Measurements from ENCODE around the gene ARID1B. TPM values are rescaled to one million over a fixed set of nuclear protein-coding genes. Genes with fewer than 3 reads are reported as not detected.

Gene ARID1B
- total RNA-seq, 1 donor from 2014 or later, result 46.4 TPM

DNA sequence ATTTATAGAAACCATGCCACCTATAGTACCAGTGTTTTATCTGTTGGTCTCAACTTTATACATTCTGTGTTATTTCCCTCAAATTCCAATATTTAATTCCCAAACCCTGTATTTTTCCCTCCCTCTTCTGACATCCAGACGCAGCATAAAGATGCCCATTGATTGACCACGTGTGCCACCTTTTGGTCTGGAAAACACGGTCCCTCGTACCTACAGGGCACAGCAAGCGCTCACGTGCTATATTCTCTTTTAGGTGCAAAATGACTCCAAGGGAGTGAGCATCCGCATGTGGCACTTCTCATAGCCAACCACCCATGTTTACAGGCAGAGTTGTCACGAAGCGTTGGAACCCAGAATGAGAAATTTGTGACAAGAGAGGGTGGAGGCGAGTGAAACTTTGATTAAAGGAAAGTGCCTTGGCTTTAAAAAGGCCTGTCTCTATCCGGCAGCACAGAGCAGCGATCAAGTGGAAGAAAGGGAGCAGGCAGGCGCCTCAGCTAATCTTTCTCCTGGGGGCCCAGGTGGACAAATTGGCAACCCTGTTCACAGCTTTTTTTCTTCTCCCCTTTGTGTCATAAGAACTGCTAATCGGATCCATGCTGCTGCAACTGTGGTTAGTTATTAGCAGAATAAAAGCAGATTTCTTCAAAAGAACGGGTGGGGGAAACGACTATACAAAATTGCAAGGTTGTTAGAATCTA is 320.2 kb downstream of the ARID1B start:
- ATAC-seq, result no peak

GRCh38 chr6:157098999-157099398 is 321.8 kb downstream of the ARID1B start:
- no peak for ATAC-seq
- intact Hi-C loops (cut with DNase I), result no loop called here
- DNase-seq (ENCODE audit: missing footprints), result no peak

More for the DNA sequence above, 320.2 kb downstream of the ARID1B start:
- intact Hi-C loops (cut with DNase I), result no loop called here
- DNase-seq (ENCODE audit: missing footprints), result no peak

- ATAC-seq (peak; percentile 48), DNase-seq (ENCODE audit: missing footprints) (no peak)
- intact Hi-C loops (cut with DNase I), result no loop called here
Measured at GRCh38 chr6:157099912-157100593, 322.9 kb downstream of the ARID1B start.

- no peak for ATAC-seq
- intact Hi-C loops (cut with DNase I), result no loop called here
- no peak for DNase-seq (ENCODE audit: missing footprints)
Measured at GRCh38 chr6:157101166-157101565, 324.0 kb downstream of the ARID1B start.

DNA sequence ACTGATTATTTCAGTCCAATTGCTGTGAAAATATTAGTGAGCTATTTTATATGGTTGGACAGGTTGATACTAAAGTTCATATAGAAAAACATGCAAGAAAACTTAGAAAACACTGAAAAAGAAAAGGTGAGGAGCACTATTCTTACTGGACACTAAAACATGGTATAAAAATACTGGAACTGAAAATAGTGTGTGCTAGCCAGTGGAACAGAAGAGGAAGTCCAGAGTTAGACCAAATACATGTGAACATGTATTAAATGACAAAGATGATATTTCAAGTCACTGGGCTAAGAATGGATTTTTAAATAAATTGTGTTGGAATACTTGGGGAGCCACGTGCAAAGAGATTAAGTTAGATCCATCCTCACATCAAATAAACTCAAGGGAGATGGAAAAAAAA is 327.6 kb downstream of the ARID1B start:
- DNase-seq (ENCODE audit: missing footprints) (no peak), ATAC-seq (no peak)
- intact Hi-C loops (cut with DNase I), result no loop called here

GRCh38 chr6:157106487-157106886 is 329.3 kb downstream of the ARID1B start:
- DNase-seq (ENCODE audit: missing footprints), result no peak
- ATAC-seq, result no peak
- intact Hi-C loops (cut with DNase I), result no loop called here

- intact Hi-C loops (cut with DNase I), result no loop called here
- ATAC-seq (no peak), DNase-seq (ENCODE audit: missing footprints) (no peak)
Measured at GRCh38 chr6:157107571-157107914, 330.4 kb downstream of the ARID1B start.

DNA sequence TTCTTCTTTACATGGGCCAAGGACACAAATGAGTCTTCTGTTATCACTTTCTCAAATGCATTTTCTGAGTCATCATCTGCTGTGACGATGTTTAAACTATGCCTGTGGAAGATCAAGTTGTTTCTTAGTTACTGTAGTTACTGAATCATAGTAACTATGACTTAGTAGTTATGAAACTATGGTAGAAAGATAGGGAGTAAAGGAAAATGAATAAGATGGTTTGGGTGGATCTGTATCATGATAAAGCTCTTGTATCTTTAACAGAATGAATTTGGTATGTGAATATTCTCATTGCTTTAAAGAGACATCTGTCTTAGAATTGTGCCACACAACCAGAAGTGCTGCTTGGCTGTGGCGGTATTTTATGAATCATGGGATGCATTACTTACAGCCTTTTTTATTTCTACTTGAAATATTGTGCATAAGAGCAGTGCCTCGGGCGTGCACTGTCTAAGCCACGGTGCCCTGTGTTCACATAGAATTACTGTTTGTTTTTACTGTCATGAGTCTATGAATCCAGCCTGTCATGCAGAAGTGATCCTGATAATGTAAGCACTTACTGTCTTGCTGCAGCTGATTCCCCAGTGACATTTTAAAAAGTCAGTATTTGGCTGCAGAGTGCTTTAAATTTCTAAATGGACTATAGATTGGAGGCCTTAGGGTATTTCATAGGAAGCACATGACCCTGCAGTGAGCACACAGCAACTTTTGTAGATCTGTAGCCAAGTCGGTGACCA is 330.9 kb downstream of the ARID1B start:
- intact Hi-C loops (cut with DNase I), result no loop called here
- DNase-seq (ENCODE audit: missing footprints) (no peak), ATAC-seq (peak; percentile 53)

GRCh38 chr6:157108923-157109322 is 331.7 kb downstream of the ARID1B start:
- DNase-seq (ENCODE audit: missing footprints), result no peak
- intact Hi-C loops (cut with DNase I), result no loop called here
- ATAC-seq, result no peak

DNA sequence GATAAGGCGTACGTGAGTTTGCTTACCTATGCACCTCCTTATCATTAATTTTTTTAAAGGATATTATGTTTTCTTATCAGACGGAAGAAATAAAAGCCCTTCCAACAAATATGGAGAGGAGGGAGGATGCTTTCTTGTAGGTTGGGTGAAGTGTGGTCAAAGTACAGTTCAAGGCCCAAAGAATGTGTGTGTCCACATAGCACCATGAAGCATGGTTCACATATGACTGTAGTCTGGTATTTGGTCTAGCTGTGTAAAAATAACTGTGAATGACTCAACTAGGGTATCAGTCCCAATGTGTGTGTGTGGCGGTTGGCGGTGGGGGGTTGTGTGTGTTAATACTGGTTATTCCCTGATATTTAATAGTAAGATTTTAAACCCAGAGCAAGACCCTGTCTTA is 333.4 kb downstream of the ARID1B start:
- intact Hi-C loops (cut with DNase I), result no loop called here
- DNase-seq (ENCODE audit: missing footprints), result no peak
- ATAC-seq, result no peak

GRCh38 chr6:157113389-157113788 is 336.2 kb downstream of the ARID1B start:
- DNase-seq (ENCODE audit: missing footprints), result no peak
- intact Hi-C loops (cut with DNase I), result no loop called here
- no peak for ATAC-seq

- DNase-seq (ENCODE audit: missing footprints), result no peak
- intact Hi-C loops (cut with DNase I), result no loop called here
- no peak for ATAC-seq
Measured at GRCh38 chr6:157116426-157116825, 339.2 kb downstream of the ARID1B start.

DNA sequence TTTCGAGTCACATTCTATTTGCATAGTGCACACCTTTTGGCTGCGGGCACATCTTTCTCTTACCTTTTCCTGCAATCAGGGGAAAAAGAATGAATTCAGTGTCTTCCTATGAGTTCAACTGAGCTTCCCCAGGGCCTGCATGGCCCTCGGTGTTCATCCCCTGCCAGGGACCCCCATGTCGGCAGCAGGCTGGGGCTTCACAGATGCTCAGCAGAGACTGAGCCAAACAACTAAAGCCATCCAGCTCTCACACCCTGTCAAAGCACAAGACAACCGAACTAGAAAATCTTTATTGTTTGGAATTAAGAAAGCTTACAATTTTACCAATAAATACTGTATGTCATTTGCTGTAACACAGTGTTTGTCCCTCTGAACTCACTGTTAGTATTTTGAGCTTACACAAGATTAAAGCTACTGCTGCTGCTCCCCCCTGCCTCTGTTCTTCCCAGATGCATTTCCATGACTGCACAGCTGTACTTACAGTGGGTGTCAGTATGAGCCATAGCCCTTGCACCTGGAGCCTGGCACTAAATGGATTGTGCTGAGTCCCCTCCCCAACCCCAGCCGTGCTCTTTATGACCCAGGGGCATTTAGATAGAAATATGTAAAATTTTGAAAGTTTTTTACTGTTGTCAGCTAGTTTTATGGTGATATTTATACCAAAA is 340.4 kb downstream of the ARID1B start:
- ATAC-seq, result no peak
- no peak for DNase-seq (ENCODE audit: missing footprints)
- intact Hi-C loops (cut with DNase I), result no loop called here

GRCh38 chr6:157119502-157120027 is 342.4 kb downstream of the ARID1B start:
- no peak for ATAC-seq
- no peak for DNase-seq (ENCODE audit: missing footprints)
- intact Hi-C loops (cut with DNase I), result no loop called here

GRCh38 chr6:157120534-157121232 is 343.5 kb downstream of the ARID1B start:
- intact Hi-C loops (cut with DNase I), result no loop called here
- DNase-seq (ENCODE audit: missing footprints) (no peak), ATAC-seq (no peak)

GRCh38 chr6:157121897-157122296 is 344.7 kb downstream of the ARID1B start:
- ATAC-seq (no peak), DNase-seq (ENCODE audit: missing footprints) (no peak)
- intact Hi-C loops (cut with DNase I), result no loop called here

DNA sequence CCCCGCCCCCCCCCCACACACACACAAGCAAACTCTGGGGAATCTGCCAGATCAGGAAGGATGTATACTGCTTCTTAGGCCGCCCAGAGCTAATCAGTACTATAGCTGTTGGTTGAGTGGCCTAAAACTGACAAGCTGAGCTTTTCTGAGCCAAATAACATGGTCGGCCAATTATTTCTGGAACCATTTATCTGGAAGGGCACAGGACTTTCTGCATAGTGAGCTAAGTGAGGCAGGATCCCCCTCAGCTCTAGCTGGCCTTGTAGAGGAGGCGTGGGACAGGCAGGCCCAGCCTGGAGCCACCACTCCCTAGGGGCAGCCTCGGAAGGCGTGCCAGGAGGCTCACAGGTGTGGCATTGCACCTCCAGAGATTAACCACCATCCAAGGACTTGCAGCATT is 346.1 kb downstream of the ARID1B start:
- no peak for DNase-seq (ENCODE audit: missing footprints)
- intact Hi-C loops (cut with DNase I), result no loop called here
- peak; percentile 73 for ATAC-seq

DNA sequence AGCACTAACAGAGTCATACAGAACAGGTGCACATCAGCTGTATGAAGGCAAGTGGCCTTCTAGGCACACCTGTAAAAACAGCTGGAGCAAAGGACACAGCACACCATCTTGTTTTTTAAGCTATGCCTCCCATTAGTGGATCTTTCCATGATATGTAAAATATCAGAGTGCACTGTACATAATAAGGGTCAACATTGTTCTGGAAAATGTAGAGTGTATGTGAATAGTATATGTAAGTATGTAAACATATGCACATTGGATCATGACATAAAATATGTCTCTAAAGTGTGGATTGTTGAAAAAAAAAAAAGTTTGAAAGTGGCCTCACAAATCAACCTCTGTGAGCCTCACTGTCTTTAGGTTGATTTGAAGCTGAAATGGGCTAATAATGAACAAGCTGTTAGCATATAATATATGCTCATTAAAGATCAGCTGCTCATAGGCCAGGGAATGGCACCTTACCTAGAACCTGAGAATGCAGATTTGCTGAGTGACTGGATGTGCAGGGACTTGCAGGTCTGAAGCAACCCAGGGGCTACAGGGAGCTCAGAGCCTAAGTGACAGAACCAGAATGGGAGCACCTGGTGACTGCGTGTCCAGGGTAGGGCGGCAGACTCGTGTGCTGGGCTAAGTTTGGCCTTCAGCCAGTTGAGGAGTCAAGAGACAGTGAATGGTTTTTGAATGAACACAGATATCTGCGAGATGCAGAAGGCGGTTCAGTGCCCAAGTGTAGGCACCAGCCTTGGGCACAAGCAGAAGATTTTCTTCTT is 347.5 kb downstream of the ARID1B start:
- ATAC-seq, result no peak
- intact Hi-C loops (cut with DNase I), result no loop called here

More for the DNA sequence above, 347.5 kb downstream of the ARID1B start:
- no peak for DNase-seq (ENCODE audit: missing footprints)
